WTC11 (cell line): Measurements from ENCODE around the gene SLC12A6.

Source experiments
- CTCF ChIP-seq: fragments of 200-600 bp; IDR thresholded peaks from 2 replicates; pipeline ENCODE4 v1.8.0; 2022; ENCODE audit warnings: antibody characterized with exemption
- FOXP4 ChIP-seq: sonication (generic); formaldehyde crosslinking; IDR thresholded peaks from 2 replicates; pipeline ENCODE4 v1.8.0; 2022; ENCODE audit warnings: mild to moderate bottlenecking, missing genetic modification reagents
- ZNF423 ChIP-seq: fragments of 250-450 bp; sonication (Bioruptor Pico); IDR thresholded peaks from 2 replicates; pipeline ENCODE4 v2.1.2; 2022; ENCODE audit warnings: mild to moderate bottlenecking, moderate library complexity

GRCh38 chr15:34282384-34282783 lies 55.2 kb downstream of the SLC12A6 start:
- TF ChIP-seq CTCF (no peak), FOXP4 (no peak), ZNF423 (CRISPR knock-in tag) (no peak)
